Astrocyte (in vitro differentiated cells and primary cell): ENCODE data around the gene TST. TPM values are rescaled to one million over a fixed set of nuclear protein-coding genes. Genes with fewer than 3 reads are reported as not detected.

Experiments used
- DNase-seq: peaks from one replicate; pipeline ENCODE4 v3.0.0-alpha.2; 2010; ENCODE audit warnings: low read depth
- FAIRE-seq: peaks from 2 replicates; lab custom pipeline; 2011; peaks lifted over from hg19 to GRCh38; lab: Jason Lieb, UNC
- H2AFZ ChIP-seq: 2 replicates; pipeline ENCODE4 v1.6.0; 2012; ENCODE audit warnings: low read depth, low read length, inconsistent platforms
- H3K27ac ChIP-seq: 2 replicates; pipeline ENCODE4 v1.5.1; 2011; ENCODE audit warnings: low read depth, low read length, inconsistent platforms
- H3K27me3 ChIP-seq: 2 replicates; pipeline ENCODE4 v1.6.0; 2011; ENCODE audit warnings: low read length, inconsistent platforms; ENCODE audit not compliant: insufficient read depth
- H3K36me3 ChIP-seq: 2 replicates; pipeline ENCODE4 v1.5.1; 2011; ENCODE audit warnings: low read length, inconsistent platforms; ENCODE audit not compliant: insufficient read depth
- H3K4me1 ChIP-seq: 2 replicates; pipeline ENCODE4 v1.5.1; 2011; ENCODE audit warnings: low read length, inconsistent platforms; ENCODE audit not compliant: insufficient read depth
- H3K4me2 ChIP-seq: 2 replicates; pipeline ENCODE4 v1.6.0; 2012; ENCODE audit warnings: low read length, inconsistent platforms
- H3K4me3 ChIP-seq: 2 replicates; pipeline ENCODE4 v1.5.1; 2011; ENCODE audit warnings: low read depth, mild to moderate bottlenecking, low read length, inconsistent platforms; ENCODE audit not compliant: insufficient read depth
- H3K79me2 ChIP-seq: 2 replicates; pipeline ENCODE4 v1.6.0; 2012; ENCODE audit warnings: mild to moderate bottlenecking, low read length, inconsistent platforms; ENCODE audit not compliant: insufficient read depth
- H3K9ac ChIP-seq: 2 replicates; pipeline ENCODE4 v1.6.0; 2012; ENCODE audit warnings: mild to moderate bottlenecking, low read length, inconsistent platforms
- H3K9me3 ChIP-seq: 2 replicates; pipeline ENCODE4 v1.5.1; 2012; ENCODE audit warnings: low read depth, mild to moderate bottlenecking, low read length, inconsistent platforms; ENCODE audit not compliant: insufficient read depth
- H4K20me1 ChIP-seq: 2 replicates; pipeline ENCODE4 v1.6.0; 2012; ENCODE audit warnings: low read length, inconsistent platforms; ENCODE audit not compliant: insufficient read depth
- H3K27ac Mint-ChIP-seq: one replicate; pipeline ENCODE4 v1.8.0; 2021; ENCODE audit warnings: mild to moderate bottlenecking, mixed read lengths; ENCODE audit not compliant: unreplicated experiment
- H3K27me3 Mint-ChIP-seq: one replicate; pipeline ENCODE4 v1.8.0; 2021; ENCODE audit warnings: low read depth, mixed read lengths; ENCODE audit not compliant: unreplicated experiment
- H3K36me3 Mint-ChIP-seq: one replicate; pipeline ENCODE4 v1.8.0; 2021; ENCODE audit warnings: low read depth, mixed read lengths; ENCODE audit not compliant: unreplicated experiment
- H3K4me1 Mint-ChIP-seq: one replicate; pipeline ENCODE4 v1.8.0; 2021; ENCODE audit warnings: low read depth, mixed read lengths; ENCODE audit not compliant: unreplicated experiment
- H3K4me3 Mint-ChIP-seq: one replicate; pipeline ENCODE4 v1.8.0; 2021; ENCODE audit warnings: mild to moderate bottlenecking, moderate library complexity, mixed read lengths; ENCODE audit not compliant: unreplicated experiment
- H3K9me3 Mint-ChIP-seq: one replicate; pipeline ENCODE4 v1.8.0; 2021; ENCODE audit warnings: mild to moderate bottlenecking, mixed read lengths; ENCODE audit not compliant: unreplicated experiment
- CTCF ChIP-seq: IDR thresholded peaks from 2 replicates; pipeline ENCODE4 v1.5.1; 2011; ENCODE audit warnings: low read depth, mild to moderate bottlenecking, inconsistent platforms, low read length, moderate library complexity; ENCODE audit not compliant: insufficient read depth
- EZH2 ChIP-seq: IDR thresholded peaks from 2 replicates; pipeline ENCODE4 v1.6.1; 2012; ENCODE audit warnings: mild to moderate bottlenecking, low read length, inconsistent platforms; ENCODE audit not compliant: insufficient read depth
- total RNA-seq: library from RNA; stranded (reverse); gene quantifications from 2 replicates; pipeline ENCODE4 v1.2.1, GENCODE V29; 2021

TST gene
- total RNA-seq, 1 donor from 2014 or later: 32.2 TPM

- no peaks in the 10 kb centered on the region for H3K9me3 ChIP-seq
- no peaks in the 10 kb centered on the region for H3K79me2 ChIP-seq
- DNase-seq (no peak), FAIRE-seq (no peak)
- Mint-ChIP-seq H3K36me3 (no peaks in the 10 kb centered on the region), H3K9me3 (peaks cover 2% of the 10 kb centered on the region), H3K27ac (no peak overlapping the region), H3K4me3 (no peak overlapping the region), H3K4me1 (no peaks in the 10 kb centered on the region), H3K27me3 (peaks cover 35% of the 10 kb centered on the region)
- no peaks in the 10 kb centered on the region for H3K4me1 ChIP-seq
- H2AFZ ChIP-seq: no peak overlapping the region
- no peak overlapping the region for H3K27ac ChIP-seq
- H3K36me3 ChIP-seq: no peaks in the 10 kb centered on the region
- TF ChIP-seq CTCF: no peak
- no peak for TF ChIP-seq EZH2
- peaks cover 6% of the 10 kb centered on the region for H3K27me3 ChIP-seq
- H4K20me1 ChIP-seq: no peaks in the 10 kb centered on the region
- H3K4me2 ChIP-seq: no peak overlapping the region
- H3K4me3 ChIP-seq: no peak overlapping the region
- no peak overlapping the region for H3K9ac ChIP-seq
These were observed 20.5 kb downstream of the TST start for GRCh38 chr22:36998620-36999351.

GRCh38 chr22:36997746-36998145 is 21.5 kb downstream of the TST start:
- no peak overlapping the region for H3K4me3 Mint-ChIP-seq
- TF ChIP-seq EZH2: no peak
- TF ChIP-seq CTCF: no peak
- Histone ChIP-seq H3K4me2 (no peak overlapping the region), H3K27me3 (peaks cover 6% of the 10 kb centered on the region), H4K20me1 (no peaks in the 10 kb centered on the region), H3K4me1 (no peaks in the 10 kb centered on the region), H3K79me2 (no peaks in the 10 kb centered on the region), H3K4me3 (no peak overlapping the region), H3K27ac (no peak overlapping the region), H3K36me3 (no peaks in the 10 kb centered on the region), H3K9me3 (no peaks in the 10 kb centered on the region), H2AFZ (no peak overlapping the region), H3K9ac (no peak overlapping the region)
- no peak overlapping the region for H3K27ac Mint-ChIP-seq
- H3K9me3 Mint-ChIP-seq: peaks cover 2% of the 10 kb centered on the region
- no peaks in the 10 kb centered on the region for H3K36me3 Mint-ChIP-seq
- peaks cover 27% of the 10 kb centered on the region for H3K27me3 Mint-ChIP-seq
- H3K4me1 Mint-ChIP-seq: no peaks in the 10 kb centered on the region
- no peak for DNase-seq
- FAIRE-seq: no peak

- Histone ChIP-seq H3K9me3 (no peaks in the 10 kb centered on the region), H3K36me3 (no peaks in the 10 kb centered on the region), H3K27ac (no peak overlapping the region), H4K20me1 (no peaks in the 10 kb centered on the region), H3K4me1 (no peaks in the 10 kb centered on the region), H3K4me3 (no peak overlapping the region), H3K4me2 (no peak overlapping the region), H3K79me2 (no peaks in the 10 kb centered on the region), H3K9ac (no peak overlapping the region), H2AFZ (no peak overlapping the region), H3K27me3 (peaks cover 7% of the 10 kb centered on the region)
- Mint-ChIP-seq H3K9me3 (peaks cover 3% of the 10 kb centered on the region), H3K4me3 (no peak overlapping the region), H3K4me1 (peaks cover 6% of the 10 kb centered on the region), H3K27ac (no peak overlapping the region), H3K27me3 (peaks cover 33% of the 10 kb centered on the region), H3K36me3 (no peaks in the 10 kb centered on the region)
- no peak for TF ChIP-seq CTCF
- DNase-seq: no peak
- FAIRE-seq: no peak
These were observed 28.0 kb downstream of the TST start for GRCh38 chr22:36991206-36991605.
